A549 (cell line): ENCODE results near the gene NPAS2.

Source experiments
- MYC ChIP-seq: IDR thresholded peaks from 2 replicates; pipeline ENCODE4 v1.6.1; 2012; ENCODE audit warnings: mild to moderate bottlenecking, inconsistent platforms, low read length, improper control_type of control experiment, borderline replicate concordance
- NFE2L2 ChIP-seq: fragments of 150-350 bp; conservative IDR thresholded peaks from 2 replicates; pipeline ENCODE4 v1.6.1; 2014; ENCODE audit warnings: low read length
- NPAS2 ChIP-seq: fragments of 250-450 bp; sonication (Bioruptor Pico); IDR thresholded peaks from 2 replicates; pipeline ENCODE4 v1.8.0; 2022; ENCODE audit warnings: mild to moderate bottlenecking, moderate library complexity, borderline replicate concordance
- NR3C1 ChIP-seq: fragments of >200 bp; sonication (Bioruptor Twin); formaldehyde crosslinking; IDR thresholded peaks from 3 replicates; pipeline ENCODE4 v1.6.1; 2017
- POLR2A ChIP-seq: IDR thresholded peaks from 2 replicates; pipeline ENCODE4 v1.6.1; 2012; ENCODE audit warnings: mild to moderate bottlenecking, low read length
- RAD21 ChIP-seq, 2 experiments: fragments of >200 bp in 1 of 2; sonication (Bioruptor Twin) in 1 of 2; formaldehyde crosslinking in 1 of 2; IDR thresholded peaks in 1 of 2; conservative IDR thresholded peaks in 1 of 2; 2 replicates in 1 of 2; 3 replicates in 1 of 2; pipeline ENCODE4 v1.6.1; 2012 to 2018; ENCODE audit warnings: inconsistent platforms in 1 of 2
- RCOR1 ChIP-seq: fragments of 150-350 bp; IDR thresholded peaks from 2 replicates; pipeline ENCODE4 v1.6.1; 2014; ENCODE audit warnings: antibody characterized with exemption, low read length, low read depth
- ZC3H11A ChIP-seq: fragments of 450-650 bp; IDR thresholded peaks from 2 replicates; pipeline ENCODE4 v1.6.1; 2014; ENCODE audit warnings: antibody characterized with exemption, mild to moderate bottlenecking
- ZSCAN20 ChIP-seq: fragments of 250-450 bp; sonication (Bioruptor Pico); IDR thresholded peaks from 2 replicates; pipeline ENCODE4 v1.8.0; 2022; ENCODE audit warnings: mild to moderate bottlenecking, moderate library complexity
- TF ChIP-seq, protein P1 (sequence below): fragments of >200 bp; sonication (Bioruptor Twin); formaldehyde crosslinking; IDR thresholded peaks from 3 replicates; pipeline ENCODE4 v1.5.1; 2016
- TF ChIP-seq, protein P2 (sequence below): IDR thresholded peaks from 2 replicates; pipeline ENCODE4 v1.6.1; 2012
- TF ChIP-seq, protein P3 (sequence below): fragments of 150-350 bp; IDR thresholded peaks from 2 replicates; pipeline ENCODE4 v1.6.1; 2014; ENCODE audit warnings: low read depth, mild to moderate bottlenecking, low read length

DNA sequence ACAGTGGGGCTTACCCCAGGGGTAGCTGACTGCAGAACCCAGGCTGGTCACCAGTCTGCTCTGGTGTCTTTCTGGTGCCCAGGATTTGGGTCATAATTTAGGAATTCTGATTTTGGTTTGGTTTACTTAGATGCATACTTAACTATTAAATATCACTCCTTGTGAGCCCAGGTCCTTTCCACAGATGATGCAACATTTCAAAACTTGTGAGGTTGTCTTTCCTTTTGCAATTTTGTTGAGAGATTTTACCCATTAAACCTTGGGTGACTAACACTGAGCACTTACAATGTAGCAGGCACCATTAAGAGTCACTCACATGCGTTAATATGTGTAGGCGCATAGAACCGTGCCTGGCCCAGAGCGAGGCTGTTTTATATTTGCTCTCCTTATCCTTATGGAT lies 120.3 kb downstream of the NPAS2 start:
- TF ChIP-seq NFE2L2: no peak
- no peak for TF ChIP-seq MYC
- TF ChIP-seq, protein P1, sequence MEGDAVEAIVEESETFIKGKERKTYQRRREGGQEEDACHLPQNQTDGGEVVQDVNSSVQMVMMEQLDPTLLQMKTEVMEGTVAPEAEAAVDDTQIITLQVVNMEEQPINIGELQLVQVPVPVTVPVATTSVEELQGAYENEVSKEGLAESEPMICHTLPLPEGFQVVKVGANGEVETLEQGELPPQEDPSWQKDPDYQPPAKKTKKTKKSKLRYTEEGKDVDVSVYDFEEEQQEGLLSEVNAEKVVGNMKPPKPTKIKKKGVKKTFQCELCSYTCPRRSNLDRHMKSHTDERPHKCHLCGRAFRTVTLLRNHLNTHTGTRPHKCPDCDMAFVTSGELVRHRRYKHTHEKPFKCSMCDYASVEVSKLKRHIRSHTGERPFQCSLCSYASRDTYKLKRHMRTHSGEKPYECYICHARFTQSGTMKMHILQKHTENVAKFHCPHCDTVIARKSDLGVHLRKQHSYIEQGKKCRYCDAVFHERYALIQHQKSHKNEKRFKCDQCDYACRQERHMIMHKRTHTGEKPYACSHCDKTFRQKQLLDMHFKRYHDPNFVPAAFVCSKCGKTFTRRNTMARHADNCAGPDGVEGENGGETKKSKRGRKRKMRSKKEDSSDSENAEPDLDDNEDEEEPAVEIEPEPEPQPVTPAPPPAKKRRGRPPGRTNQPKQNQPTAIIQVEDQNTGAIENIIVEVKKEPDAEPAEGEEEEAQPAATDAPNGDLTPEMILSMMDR: no peak
- TF ChIP-seq, protein P2, sequence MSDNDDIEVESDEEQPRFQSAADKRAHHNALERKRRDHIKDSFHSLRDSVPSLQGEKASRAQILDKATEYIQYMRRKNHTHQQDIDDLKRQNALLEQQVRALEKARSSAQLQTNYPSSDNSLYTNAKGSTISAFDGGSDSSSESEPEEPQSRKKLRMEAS: no peak
- TF ChIP-seq ZSCAN20 (CRISPR knock-in tag): no peak
- TF ChIP-seq, protein P3, sequence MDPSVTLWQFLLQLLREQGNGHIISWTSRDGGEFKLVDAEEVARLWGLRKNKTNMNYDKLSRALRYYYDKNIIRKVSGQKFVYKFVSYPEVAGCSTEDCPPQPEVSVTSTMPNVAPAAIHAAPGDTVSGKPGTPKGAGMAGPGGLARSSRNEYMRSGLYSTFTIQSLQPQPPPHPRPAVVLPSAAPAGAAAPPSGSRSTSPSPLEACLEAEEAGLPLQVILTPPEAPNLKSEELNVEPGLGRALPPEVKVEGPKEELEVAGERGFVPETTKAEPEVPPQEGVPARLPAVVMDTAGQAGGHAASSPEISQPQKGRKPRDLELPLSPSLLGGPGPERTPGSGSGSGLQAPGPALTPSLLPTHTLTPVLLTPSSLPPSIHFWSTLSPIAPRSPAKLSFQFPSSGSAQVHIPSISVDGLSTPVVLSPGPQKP: no peak
- TF ChIP-seq NPAS2 (CRISPR knock-in tag): no peak
- TF ChIP-seq RCOR1: no peak
- TF ChIP-seq NR3C1: no peak
- no peak for TF ChIP-seq ZC3H11A
- TF ChIP-seq POLR2A: no peak
- TF ChIP-seq RAD21 (conservative IDR thresholded peaks at IDR 0.05 in 1 of 2, IDR thresholded peaks at IDR 0.05 in 1 of 2): no peak
